Keratinocyte (primary cell): Measurements from ENCODE around the gene DGKI. TPM values are rescaled to one million over a fixed set of nuclear protein-coding genes. Genes with fewer than 3 reads are reported as not detected.

ENCODE experiments used
- DNase-seq: peaks from one replicate; pipeline ENCODE4 v3.0.0-alpha.2; 2011; ENCODE audit warnings: low read depth, missing footprints, low spot score
- FAIRE-seq: peaks from 2 replicates; lab custom pipeline; 2011; peaks lifted over from hg19 to GRCh38; lab: Jason Lieb, UNC
- H2AFZ ChIP-seq: 2 replicates; pipeline ENCODE4 v1.6.0; 2012; ENCODE audit warnings: low read length, control low read depth, inconsistent platforms; ENCODE audit not compliant: control insufficient read depth
- H3K27ac ChIP-seq: 2 replicates; pipeline ENCODE4 v1.5.1; 2011; ENCODE audit warnings: low read length; ENCODE audit not compliant: control insufficient read depth, insufficient read depth
- H3K27me3 ChIP-seq: 3 replicates; pipeline ENCODE4 v1.6.0; 2011; ENCODE audit warnings: low read length; ENCODE audit not compliant: control insufficient read depth, insufficient read depth; ENCODE audit errors: extremely low read depth
- H3K36me3 ChIP-seq, 2 experiments: 2 replicates in 1 of 2; 3 replicates in 1 of 2; pipeline ENCODE4 v1.5.1; 2011; ENCODE audit warnings: low read length in 2 of 2, mild to moderate bottlenecking in 1 of 2; ENCODE audit not compliant: control insufficient read depth in 2 of 2, insufficient read depth in 2 of 2; ENCODE audit errors: extremely low read depth in 1 of 2
- H3K4me1 ChIP-seq: 3 replicates; pipeline ENCODE4 v1.5.1; 2011; ENCODE audit warnings: low read length; ENCODE audit not compliant: control insufficient read depth, insufficient read depth; ENCODE audit errors: extremely low read depth
- H3K4me2 ChIP-seq: 3 replicates; pipeline ENCODE4 v1.6.0; 2011; ENCODE audit warnings: low read depth, low read length; ENCODE audit not compliant: control insufficient read depth, insufficient read depth; ENCODE audit errors: extremely low read depth
- H3K4me3 ChIP-seq, 3 experiments: fragments of 200-600 bp in 1 of 3; sonication (generic) in 1 of 3; 2 replicates in 2 of 3; 3 replicates in 1 of 3; pipeline ENCODE4 v1.5.1; 2011 to 2016; ENCODE audit warnings: low read length in 3 of 3, mild to moderate bottlenecking in 3 of 3, control low read depth in 2 of 3, inconsistent platforms in 1 of 3, low read depth in 1 of 3, mixed read lengths in 1 of 3, mixed run types in 1 of 3, moderate library complexity in 1 of 3; ENCODE audit not compliant: control insufficient read depth in 2 of 3, insufficient read depth in 2 of 3; ENCODE audit errors: extremely low read depth in 1 of 3
- H3K79me2 ChIP-seq: 2 replicates; pipeline ENCODE4 v1.6.0; 2012; ENCODE audit warnings: low read length; ENCODE audit not compliant: control insufficient read depth, insufficient read depth
- H3K9ac ChIP-seq: 3 replicates; pipeline ENCODE4 v1.6.0; 2011; ENCODE audit warnings: low read length; ENCODE audit not compliant: control insufficient read depth, insufficient read depth; ENCODE audit errors: extremely low read depth
- H3K9me1 ChIP-seq: 3 replicates; pipeline ENCODE4 v1.6.0; 2011; ENCODE audit warnings: low read length; ENCODE audit not compliant: control insufficient read depth, insufficient read depth; ENCODE audit errors: extremely low read depth
- H3K9me3 ChIP-seq: 2 replicates; pipeline ENCODE4 v1.5.1; 2012; ENCODE audit warnings: low read depth, low read length; ENCODE audit not compliant: control insufficient read depth
- H4K20me1 ChIP-seq: 3 replicates; pipeline ENCODE4 v1.6.0; 2011; ENCODE audit warnings: low read length; ENCODE audit not compliant: control insufficient read depth, insufficient read depth; ENCODE audit errors: extremely low read depth
- CTCF ChIP-seq, 3 experiments: IDR thresholded peaks in 1 of 3; conservative IDR thresholded peaks in 1 of 3; optimal IDR thresholded peaks in 1 of 3; 2 replicates in 2 of 3; 3 replicates in 1 of 3; pipeline versions ENCODE3 to v1.5.1; 2011; ENCODE audit warnings: low read length in 3 of 3, mild to moderate bottlenecking in 3 of 3, moderate library complexity in 2 of 3, control low read depth in 1 of 3, inconsistent platforms in 1 of 3; ENCODE audit not compliant: insufficient read depth in 2 of 3; ENCODE audit errors: extremely low read depth in 1 of 3
- EZH2 ChIP-seq: IDR thresholded peaks from one replicate; pipeline ENCODE4 v1.6.1; 2012; ENCODE audit warnings: inconsistent platforms, mild to moderate bottlenecking, low read length, moderate library complexity
- dilution Hi-C: fragments of 300-500 bp; cut with MboI; formaldehyde crosslinking; loops from one replicate; pipeline ENCODE4 v1.7.0; 2020; ENCODE audit warnings: low sequenced_read_pairs; ENCODE audit not compliant: extremely low pct_ligation_motif_present
- polyA plus RNA-seq, 5 experiments: library from polyadenylated mRNA; depleted of rRNA in 3 of 5; stranded (reverse) in 3 of 5; stranded (forward) in 1 of 5; unstranded in 1 of 5; fragments of >200 nt; gene quantifications; 1 replicate in 1 of 5; 2 replicates in 3 of 5; 3 replicates in 1 of 5; pipeline versions ENCODE4 v1.2.1 to v1.2.3, GENCODE V29; 2011 to 2012; ENCODE audit warnings: missing spikeins in 2 of 5, low read depth in 1 of 5, low replicate concordance in 1 of 5

Gene DGKI
- polyA plus RNA-seq, 1 donor (not counting 4 experiments of a cell fraction or from before 2014, with no cell fraction given): 0.14 TPM

GRCh38 chr7:137741443-137741842, 105.3 kb downstream of the DGKI start:
- Histone ChIP-seq H3K9ac (no peak overlapping the region), H3K27ac (no peak overlapping the region), H3K27me3 (no peaks in the 10 kb centered on the region), H3K4me3 (no peak overlapping the region), H3K79me2 (no peaks in the 10 kb centered on the region), H4K20me1 (no peaks in the 10 kb centered on the region), H3K36me3 (no peaks in the 10 kb centered on the region), H3K4me2 (no peak overlapping the region), H2AFZ (no peak overlapping the region), H3K9me3 (no peaks in the 10 kb centered on the region), H3K4me1 (no peaks in the 10 kb centered on the region), H3K9me1 (no peaks in the 10 kb centered on the region)
- FAIRE-seq: no peak
- dilution Hi-C loops: no loop called here
- TF ChIP-seq EZH2: no peak
- DNase-seq: no peak

DNA sequence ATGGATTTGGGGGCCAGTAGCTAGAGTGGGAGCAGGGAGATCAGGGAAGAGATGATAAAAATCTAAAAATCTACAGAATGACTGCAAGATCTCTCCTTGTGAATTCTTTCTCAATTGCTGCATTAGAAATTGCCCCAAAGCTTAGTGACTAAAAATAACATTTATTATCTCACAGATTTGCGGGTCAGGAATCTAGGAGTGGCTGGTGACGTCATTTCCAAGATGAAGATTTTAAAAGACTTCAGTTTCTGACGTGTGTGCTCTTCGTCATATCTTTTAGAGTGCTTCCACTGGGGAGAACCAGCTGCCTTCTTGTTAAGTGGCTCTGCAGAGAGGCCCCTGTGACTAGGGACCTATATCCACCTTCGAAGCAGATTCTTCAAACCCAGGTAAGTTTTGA, 112.6 kb downstream of the DGKI start:
- Histone ChIP-seq H2AFZ (no peak overlapping the region), H3K27ac (no peak overlapping the region), H3K9me1 (no peaks in the 10 kb centered on the region), H3K9ac (no peak overlapping the region), H3K36me3 (no peaks in the 10 kb centered on the region), H3K4me3 (no peak overlapping the region), H3K9me3 (no peaks in the 10 kb centered on the region), H3K4me1 (no peaks in the 10 kb centered on the region), H4K20me1 (no peaks in the 10 kb centered on the region), H3K27me3 (no peaks in the 10 kb centered on the region), H3K4me2 (no peak overlapping the region), H3K79me2 (no peaks in the 10 kb centered on the region)
- FAIRE-seq: no peak
- no peak for TF ChIP-seq EZH2
- TF ChIP-seq CTCF (optimal IDR thresholded peaks at IDR 0.05 in 1 of 3, IDR thresholded peaks at IDR 0.05 in 1 of 3, conservative IDR thresholded peaks at IDR 0.05 in 1 of 3; ENCODE audit: extremely low read depth in 1 of 3, insufficient read depth in 2 of 3, low read length in 3 of 3): no peak
- dilution Hi-C loops: no loop called here
- no peak for DNase-seq

GRCh38 chr7:137732168-137732567, 114.6 kb downstream of the DGKI start:
- no peak overlapping the region for H3K4me3 ChIP-seq
- no peaks in the 10 kb centered on the region for H3K4me1 ChIP-seq
- H4K20me1 ChIP-seq: no peaks in the 10 kb centered on the region
- H3K27ac ChIP-seq: no peak overlapping the region
- H3K9me1 ChIP-seq: no peaks in the 10 kb centered on the region
- no peak overlapping the region for H2AFZ ChIP-seq
- H3K9me3 ChIP-seq: no peaks in the 10 kb centered on the region
- no peak for DNase-seq
- H3K4me2 ChIP-seq: no peak overlapping the region
- no peaks in the 10 kb centered on the region for H3K79me2 ChIP-seq
- dilution Hi-C loops: no loop called here
- H3K9ac ChIP-seq: no peak overlapping the region
- no peak for FAIRE-seq
- no peaks in the 10 kb centered on the region for H3K36me3 ChIP-seq
- H3K27me3 ChIP-seq: no peaks in the 10 kb centered on the region
- TF ChIP-seq CTCF (optimal IDR thresholded peaks at IDR 0.05 in 1 of 3, IDR thresholded peaks at IDR 0.05 in 1 of 3, conservative IDR thresholded peaks at IDR 0.05 in 1 of 3; ENCODE audit: extremely low read depth in 1 of 3, insufficient read depth in 2 of 3, low read length in 3 of 3) (no peak), EZH2 (no peak)
